Endothelial cell (in vitro differentiated cells): ENCODE results near the gene CTNND2. TPM values are rescaled to one million over a fixed set of nuclear protein-coding genes. Genes with fewer than 3 reads are reported as not detected.

Experiments
- DNase-seq: peaks from one replicate; pipeline ENCODE4 v3.0.0; 2021; ENCODE audit warnings: low spot score
- H3K27ac Mint-ChIP-seq: one replicate; pipeline ENCODE4 v1.8.0; 2021; ENCODE audit warnings: mixed read lengths, inconsistent platforms; ENCODE audit not compliant: unreplicated experiment
- H3K27me3 Mint-ChIP-seq: one replicate; pipeline ENCODE4 v1.8.0; 2021; ENCODE audit warnings: mild to moderate bottlenecking, moderate library complexity, mixed read lengths, inconsistent platforms; ENCODE audit not compliant: unreplicated experiment
- H3K36me3 Mint-ChIP-seq: one replicate; pipeline ENCODE4 v1.8.0; 2021; ENCODE audit warnings: mild to moderate bottlenecking, low read depth, mixed read lengths, inconsistent platforms; ENCODE audit not compliant: unreplicated experiment
- H3K4me1 Mint-ChIP-seq: one replicate; pipeline ENCODE4 v1.8.0; 2021; ENCODE audit warnings: mild to moderate bottlenecking, mixed read lengths, inconsistent platforms; ENCODE audit not compliant: unreplicated experiment
- H3K4me3 Mint-ChIP-seq: one replicate; pipeline ENCODE4 v1.8.0; 2021; ENCODE audit warnings: mild to moderate bottlenecking, mixed read lengths, inconsistent platforms; ENCODE audit not compliant: unreplicated experiment
- H3K9me3 Mint-ChIP-seq: one replicate; pipeline ENCODE4 v1.8.0; 2021; ENCODE audit warnings: mixed read lengths, inconsistent platforms; ENCODE audit not compliant: unreplicated experiment
- CTCF ChIP-seq: fragments of 200-600 bp; sonication (generic); IDR thresholded peaks from one replicate; pipeline ENCODE4 v1.5.0; 2021; ENCODE audit warnings: antibody characterized with exemption; ENCODE audit not compliant: unreplicated experiment
- total RNA-seq: library from RNA; stranded (reverse); fragmentation: NEBNext Ultra II Directional; extraction: Animal tissue kit (Norgen Biotek cat#: 25700); gene quantifications from one replicate; pipeline ENCODE4 v1.2.1, GENCODE V29; 2021; ENCODE audit not compliant: unreplicated experiment

CTNND2 gene
- total RNA-seq, 1 donor from 2014 or later = 3.6 TPM

- H3K27me3 Mint-ChIP-seq = no peaks in the 10 kb centered on the region
- DNase-seq = no peak
- no peak overlapping the region for H3K4me3 Mint-ChIP-seq
- H3K9me3 Mint-ChIP-seq = no peaks in the 10 kb centered on the region
- no peak overlapping the region for H3K27ac Mint-ChIP-seq
- TF ChIP-seq CTCF = no peak
- no peaks in the 10 kb centered on the region for H3K36me3 Mint-ChIP-seq
- H3K4me1 Mint-ChIP-seq = no peaks in the 10 kb centered on the region
These were observed 968.7 kb downstream of the CTNND2 start for GRCh38 chr5:10935536-10935935.

- no peaks in the 10 kb centered on the region for H3K27me3 Mint-ChIP-seq
- no peak overlapping the region for H3K27ac Mint-ChIP-seq
- H3K9me3 Mint-ChIP-seq = no peaks in the 10 kb centered on the region
- H3K4me1 Mint-ChIP-seq = no peaks in the 10 kb centered on the region
- no peak for TF ChIP-seq CTCF
- H3K4me3 Mint-ChIP-seq = no peak overlapping the region
- DNase-seq = no peak
- H3K36me3 Mint-ChIP-seq = no peaks in the 10 kb centered on the region
These were observed 969.4 kb downstream of the CTNND2 start for GRCh38 chr5:10934783-10935355.

- no peak overlapping the region for H3K4me3 Mint-ChIP-seq
- DNase-seq = no peak
- H3K27ac Mint-ChIP-seq = no peak overlapping the region
- no peaks in the 10 kb centered on the region for H3K36me3 Mint-ChIP-seq
- H3K4me1 Mint-ChIP-seq = no peaks in the 10 kb centered on the region
- H3K27me3 Mint-ChIP-seq = no peaks in the 10 kb centered on the region
- H3K9me3 Mint-ChIP-seq = no peaks in the 10 kb centered on the region
- TF ChIP-seq CTCF = no peak
These were observed 971.1 kb downstream of the CTNND2 start for GRCh38 chr5:10933121-10933520.

GRCh38 chr5:10932426-10932825, 971.8 kb downstream of the CTNND2 start:
- H3K27ac Mint-ChIP-seq = no peak overlapping the region
- TF ChIP-seq CTCF = no peak
- H3K4me3 Mint-ChIP-seq = no peak overlapping the region
- H3K36me3 Mint-ChIP-seq = no peaks in the 10 kb centered on the region
- no peaks in the 10 kb centered on the region for H3K4me1 Mint-ChIP-seq
- no peaks in the 10 kb centered on the region for H3K27me3 Mint-ChIP-seq
- no peak for DNase-seq
- no peaks in the 10 kb centered on the region for H3K9me3 Mint-ChIP-seq

GRCh38 chr5:10927608-10928007, 976.6 kb downstream of the CTNND2 start:
- TF ChIP-seq CTCF = no peak
- H3K27ac Mint-ChIP-seq = no peak overlapping the region
- H3K4me1 Mint-ChIP-seq = peaks cover 2% of the 10 kb centered on the region
- H3K27me3 Mint-ChIP-seq = no peaks in the 10 kb centered on the region
- no peak for DNase-seq
- H3K4me3 Mint-ChIP-seq = no peak overlapping the region
- H3K36me3 Mint-ChIP-seq = no peaks in the 10 kb centered on the region
- H3K9me3 Mint-ChIP-seq = no peaks in the 10 kb centered on the region
